ENCODE results near the gene ZKSCAN1. TPM values are rescaled to one million over a fixed set of nuclear protein-coding genes. Genes with fewer than 3 reads are reported as not detected.

ZKSCAN1 gene
- total and polyA plus RNA-seq, 2 experiments from 2014 or later = 11.8 to 19.4 TPM

GRCh38 chr7:99994819-99995218 is 20.6 kb upstream of the ZKSCAN1 start (continued):
- TF ChIP-seq ZNF114 (CRISPR knock-in tag; IDR thresholded peaks at IDR 0.05) (no peak), REST (IDR thresholded peaks at IDR 0.05; ENCODE audit: unreplicated experiment) (no peak), ZNF331 (CRISPR knock-in tag; IDR thresholded peaks at IDR 0.05; ENCODE audit: low read depth) (no peak), POLR2AphosphoS5 (IDR thresholded peaks at IDR 0.05; ENCODE audit: low read depth) (no peak)
- TF ChIP-seq, protein P1, sequence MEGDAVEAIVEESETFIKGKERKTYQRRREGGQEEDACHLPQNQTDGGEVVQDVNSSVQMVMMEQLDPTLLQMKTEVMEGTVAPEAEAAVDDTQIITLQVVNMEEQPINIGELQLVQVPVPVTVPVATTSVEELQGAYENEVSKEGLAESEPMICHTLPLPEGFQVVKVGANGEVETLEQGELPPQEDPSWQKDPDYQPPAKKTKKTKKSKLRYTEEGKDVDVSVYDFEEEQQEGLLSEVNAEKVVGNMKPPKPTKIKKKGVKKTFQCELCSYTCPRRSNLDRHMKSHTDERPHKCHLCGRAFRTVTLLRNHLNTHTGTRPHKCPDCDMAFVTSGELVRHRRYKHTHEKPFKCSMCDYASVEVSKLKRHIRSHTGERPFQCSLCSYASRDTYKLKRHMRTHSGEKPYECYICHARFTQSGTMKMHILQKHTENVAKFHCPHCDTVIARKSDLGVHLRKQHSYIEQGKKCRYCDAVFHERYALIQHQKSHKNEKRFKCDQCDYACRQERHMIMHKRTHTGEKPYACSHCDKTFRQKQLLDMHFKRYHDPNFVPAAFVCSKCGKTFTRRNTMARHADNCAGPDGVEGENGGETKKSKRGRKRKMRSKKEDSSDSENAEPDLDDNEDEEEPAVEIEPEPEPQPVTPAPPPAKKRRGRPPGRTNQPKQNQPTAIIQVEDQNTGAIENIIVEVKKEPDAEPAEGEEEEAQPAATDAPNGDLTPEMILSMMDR (conservative IDR thresholded peaks at IDR 0.05; ENCODE audit: low read depth in 2 of 2) = no peak

- Mint-ChIP-seq H3K4me3 (peak overlapping the region; percentile 52), H3K27ac (0 out of 2 replicates have a peak overlapping the region, but pooled peaks have one; percentile 44), H3K36me3 (ENCODE audit: low read depth) (no peaks in the 10 kb centered on the region), H3K27me3 (ENCODE audit: insufficient read depth, low read depth, poor library complexity) (peaks cover 3% of the 10 kb centered on the region), H3K9me3 (no peaks in the 10 kb centered on the region; the same call in 2 of the 3 replicates), H3K4me1 (no peaks in the 10 kb centered on the region)
- H3K36me3 ChIP-seq (ENCODE audit: insufficient read depth) = no peaks in the 10 kb centered on the region
- no peaks in the 10 kb centered on the region for H4K20me1 ChIP-seq (replicated peaks; ENCODE audit: insufficient read depth)
- H2AFZ ChIP-seq = peak overlapping the region; percentile 99
- peak overlapping the region; percentile 82 for H3K4me3 ChIP-seq
- no peaks in the 10 kb centered on the region for H3K79me2 ChIP-seq (replicated peaks; ENCODE audit: insufficient read depth)
- H3F3A ChIP-seq (replicated peaks; ENCODE audit: low read depth) = peaks cover 11% of the 10 kb centered on the region
- H3K27ac ChIP-seq (ENCODE audit: low read depth) = peak overlapping the region; percentile 91; the same call in 1 of the 2 replicates
- peaks cover 3% of the 10 kb centered on the region; the same call in 1 of the 2 replicates for H3K4me1 ChIP-seq (ENCODE audit: insufficient read depth)
- H3K9me2 ChIP-seq (ENCODE audit: insufficient read depth) = no peaks in the 10 kb centered on the region
- DNase-seq (ENCODE audit: low spot score) = no peak
- peak overlapping the region; percentile 91 for H3K4me2 ChIP-seq
- H3K27me3 ChIP-seq (ENCODE audit: insufficient read depth) = no peaks in the 10 kb centered on the region
- ATAC-seq = no peak
- TF ChIP-seq CREB1 (CRISPR knock-in tag; IDR thresholded peaks at IDR 0.05; ENCODE audit: low read depth) (no peak), REST (IDR thresholded peaks at IDR 0.05; ENCODE audit: unreplicated experiment) (no peak), JUNB (IDR thresholded peaks at IDR 0.05; ENCODE audit: unreplicated experiment) (no peak), POLR2AphosphoS5 (IDR thresholded peaks at IDR 0.05; ENCODE audit: low read depth) (no peak), ZNF114 (CRISPR knock-in tag; IDR thresholded peaks at IDR 0.05) (no peak), NANOG (IDR thresholded peaks at IDR 0.05; ENCODE audit: borderline replicate concordance) (no peak), ZNF331 (CRISPR knock-in tag; IDR thresholded peaks at IDR 0.05; ENCODE audit: low read depth) (no peak)
- TF ChIP-seq, protein P2, sequence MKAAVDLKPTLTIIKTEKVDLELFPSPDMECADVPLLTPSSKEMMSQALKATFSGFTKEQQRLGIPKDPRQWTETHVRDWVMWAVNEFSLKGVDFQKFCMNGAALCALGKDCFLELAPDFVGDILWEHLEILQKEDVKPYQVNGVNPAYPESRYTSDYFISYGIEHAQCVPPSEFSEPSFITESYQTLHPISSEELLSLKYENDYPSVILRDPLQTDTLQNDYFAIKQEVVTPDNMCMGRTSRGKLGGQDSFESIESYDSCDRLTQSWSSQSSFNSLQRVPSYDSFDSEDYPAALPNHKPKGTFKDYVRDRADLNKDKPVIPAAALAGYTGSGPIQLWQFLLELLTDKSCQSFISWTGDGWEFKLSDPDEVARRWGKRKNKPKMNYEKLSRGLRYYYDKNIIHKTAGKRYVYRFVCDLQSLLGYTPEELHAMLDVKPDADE (IDR thresholded peaks at IDR 0.05) = no peak
Observed at GRCh38 chr7:99996755-99997544, 18.4 kb upstream of the ZKSCAN1 start.

All from GM23338 (cell line).